ENCODE data around the gene LY6G5C.
A peak's percentile ranks its signal among the peaks of the same experiment; 100 is the strongest.
"Not testable (repeated sequence)": the region's sequence is repeated elsewhere in the genome, so short reads cannot be mapped to it uniquely, and the experiment has no call there.

The LY6G5C gene

GRCh38 chr6:31713991-31714684 is 33.3 kb upstream of the LY6G5C start:
- no peak for DNase-seq

GRCh38 chr6:31713465-31713864 is 32.6 kb upstream of the LY6G5C start:
- DNase-seq: no peak

GRCh38 chr6:31712296-31712695 is 31.4 kb upstream of the LY6G5C start:
- no peak for DNase-seq

GRCh38 chr6:31711233-31711632 is 30.4 kb upstream of the LY6G5C start:
- no peak for DNase-seq

- no peak for DNase-seq
Observed at GRCh38 chr6:31710523-31711219, 29.8 kb upstream of the LY6G5C start.

- DNase-seq: not testable (repeated sequence)
Observed at GRCh38 chr6:31709157-31709556, 28.3 kb upstream of the LY6G5C start.

- DNase-seq: no peak
Observed at GRCh38 chr6:31708224-31708623, 27.4 kb upstream of the LY6G5C start.

- no peak for DNase-seq
Observed at GRCh38 chr6:31707701-31708100, 26.8 kb upstream of the LY6G5C start.

- DNase-seq: no peak
Observed at GRCh38 chr6:31706599-31706998, 25.7 kb upstream of the LY6G5C start, which contains the start of gene LY6G6F. TSS of gene LY6G6F (plus strand) at chr6:31706866. CDS start at chr6:31706907, 41 bp downstream.

- DNase-seq: no peak
Observed at GRCh38 chr6:31705931-31706330, 25.1 kb upstream of the LY6G5C start.

GRCh38 chr6:31702819-31703716 is 22.2 kb upstream of the LY6G5C start, which contains the start of gene ABHD16A:
TSS of gene ABHD16A (minus strand) at chr6:31703324. CDS start at chr6:31703281, 43 bp downstream.
- DNase-seq: peak; percentile 94

- DNase-seq: no peak
Observed at GRCh38 chr6:31702405-31702818, 21.5 kb upstream of the LY6G5C start.

- DNase-seq: peak; percentile 58
Observed at GRCh38 chr6:31701666-31702404, 21.0 kb upstream of the LY6G5C start.

GRCh38 chr6:31700740-31701401 is 20.0 kb upstream of the LY6G5C start:
- no peak for DNase-seq

- DNase-seq: no peak
Observed at GRCh38 chr6:31697555-31697954, 16.7 kb upstream of the LY6G5C start.

- DNase-seq: no peak
Observed at GRCh38 chr6:31693535-31693934, 12.7 kb upstream of the LY6G5C start.

GRCh38 chr6:31692886-31693285 is 12.0 kb upstream of the LY6G5C start:
- no peak for DNase-seq

- DNase-seq: no peak
Observed at GRCh38 chr6:31692353-31692752, 11.5 kb upstream of the LY6G5C start.

- no peak for DNase-seq
Observed at GRCh38 chr6:31691564-31692108, 10.8 kb upstream of the LY6G5C start.

GRCh38 chr6:31691078-31691463 is 10.2 kb upstream of the LY6G5C start:
- DNase-seq: no peak

GRCh38 chr6:31690231-31691077 is 9.6 kb upstream of the LY6G5C start:
- no peak for DNase-seq
